HEK293 (cell line): ENCODE data around the gene FIP1L1.

ENCODE experiments used
- CTCF ChIA-PET: fragments of 350-600 bp; formaldehyde crosslinking; extraction: SDS; loops from one replicate; lab custom pipeline; 2021; ENCODE audit warnings: antibody characterized with exemption; lab: Yijun Ruan, JAX
- POLR2A ChIA-PET: fragments of 300-600 bp; formaldehyde crosslinking; extraction: SDS; loops from one replicate; lab custom pipeline; 2020; ENCODE audit warnings: antibody characterized with exemption, inconsistent platforms; lab: Yijun Ruan, JAX
- H3K27ac ChIP-seq: fragments of 200-500 bp; sonication (Bioruptor generic); 2 replicates; pipeline ENCODE4 v1.5.1; 2014; ENCODE audit warnings: low read depth, low read length, control low read depth, inconsistent platforms; ENCODE audit errors: extremely low read depth
- H3K36me3 ChIP-seq, 2 experiments: fragments of 200-500 bp in 1 of 2; sonication (Bioruptor generic) in 1 of 2; 1 replicate in 1 of 2; 2 replicates in 1 of 2; pipeline ENCODE4 v1.5.1; 2014 to 2017; ENCODE audit warnings: inconsistent platforms in 2 of 2, low read length in 2 of 2; ENCODE audit not compliant: control insufficient read depth in 2 of 2, insufficient read depth in 1 of 2
- H3K4me1 ChIP-seq: fragments of 200-500 bp; sonication (Bioruptor generic); 2 replicates; pipeline ENCODE4 v1.5.1; 2014; ENCODE audit warnings: mild to moderate bottlenecking, low read length, inconsistent platforms; ENCODE audit not compliant: control insufficient read depth, insufficient read depth
- H3K4me3 ChIP-seq: 2 replicates; pipeline ENCODE4 v1.5.1; 2011; ENCODE audit warnings: low read depth, mild to moderate bottlenecking, control low read depth, low read length, moderate library complexity
- H3K9me3 ChIP-seq: fragments of 200-500 bp; sonication (Bioruptor generic); 2 replicates; pipeline ENCODE4 v1.5.1; 2014; ENCODE audit warnings: low read depth, low read length, inconsistent platforms; ENCODE audit not compliant: control insufficient read depth, insufficient read depth
- GLI4 ChIP-seq: fragments of 450-650 bp; formaldehyde crosslinking; IDR thresholded peaks from 2 replicates; pipeline ENCODE4 v1.5.1; 2016; ENCODE audit warnings: missing biosample characterization, missing genetic modification characterization
- IKZF3 ChIP-seq: fragments of 450-650 bp; IDR thresholded peaks from 2 replicates; pipeline ENCODE4 v1.5.0; 2018; ENCODE audit warnings: missing biosample characterization, mild to moderate bottlenecking, missing genetic modification characterization, moderate library complexity
- KLF17 ChIP-seq: fragments of 450-650 bp; formaldehyde crosslinking; IDR thresholded peaks from 2 replicates; pipeline ENCODE4 v1.5.1; 2016; ENCODE audit warnings: missing biosample characterization, missing genetic modification characterization
- KLF7 ChIP-seq: fragments of 450-650 bp; formaldehyde crosslinking; IDR thresholded peaks from 2 replicates; pipeline ENCODE4 v1.5.1; 2016; ENCODE audit warnings: missing biosample characterization, missing genetic modification characterization, borderline replicate concordance
- REPIN1 ChIP-seq: fragments of 450-650 bp; formaldehyde crosslinking; IDR thresholded peaks from 2 replicates; pipeline ENCODE4 v1.5.1; 2017; ENCODE audit warnings: missing biosample characterization, missing genetic modification characterization, low read depth
- SALL2 ChIP-seq: fragments of 450-650 bp; formaldehyde crosslinking; IDR thresholded peaks from 2 replicates; pipeline ENCODE4 v1.5.0; 2017; ENCODE audit warnings: missing biosample characterization, mild to moderate bottlenecking, missing genetic modification characterization, borderline replicate concordance
- ZBTB11 ChIP-seq: fragments of 450-650 bp; formaldehyde crosslinking; conservative IDR thresholded peaks from 2 replicates; pipeline ENCODE4 v1.5.1; 2016; ENCODE audit warnings: low read depth, missing biosample characterization, missing genetic modification characterization
- ZIC2 ChIP-seq: fragments of 450-650 bp; formaldehyde crosslinking; IDR thresholded peaks from 2 replicates; pipeline ENCODE4 v1.5.1; 2016; ENCODE audit warnings: missing biosample characterization, missing genetic modification characterization
- ZNF157 ChIP-seq: fragments of 450-650 bp; formaldehyde crosslinking; IDR thresholded peaks from 2 replicates; pipeline ENCODE4 v1.5.1; 2016; ENCODE audit warnings: missing biosample characterization, missing genetic modification characterization
- ZNF175 ChIP-seq: fragments of 450-650 bp; formaldehyde crosslinking; IDR thresholded peaks from 2 replicates; pipeline ENCODE4 v1.5.1; 2016; ENCODE audit warnings: missing biosample characterization, missing genetic modification characterization
- ZNF223 ChIP-seq: fragments of 450-650 bp; formaldehyde crosslinking; IDR thresholded peaks from 2 replicates; pipeline ENCODE4 v1.5.1; 2016; ENCODE audit warnings: missing biosample characterization, missing genetic modification characterization
- ZNF280C ChIP-seq: fragments of 450-650 bp; formaldehyde crosslinking; IDR thresholded peaks from 2 replicates; pipeline ENCODE4 v1.5.1; 2016; ENCODE audit warnings: missing biosample characterization, missing genetic modification characterization
- ZNF311 ChIP-seq: fragments of 450-650 bp; formaldehyde crosslinking; IDR thresholded peaks from 2 replicates; pipeline ENCODE4 v1.5.1; 2017; ENCODE audit warnings: missing biosample characterization, missing genetic modification characterization, borderline replicate concordance
- ZNF341 ChIP-seq: fragments of 450-650 bp; formaldehyde crosslinking; IDR thresholded peaks from 2 replicates; pipeline ENCODE4; 2016; ENCODE audit warnings: low read depth, missing biosample characterization, missing genetic modification characterization
- ZNF37A ChIP-seq: fragments of 450-650 bp; IDR thresholded peaks from 2 replicates; pipeline ENCODE4 v1.5.1; 2018; ENCODE audit warnings: missing biosample characterization, missing genetic modification characterization
- ZNF404 ChIP-seq: fragments of 450-650 bp; formaldehyde crosslinking; IDR thresholded peaks from 2 replicates; pipeline ENCODE4 v1.5.1; 2017; ENCODE audit warnings: missing biosample characterization, missing genetic modification characterization
- ZNF48 ChIP-seq: fragments of 450-650 bp; formaldehyde crosslinking; IDR thresholded peaks from 2 replicates; pipeline ENCODE4 v1.5.1; 2016; ENCODE audit warnings: missing biosample characterization, missing genetic modification characterization
- ZNF501 ChIP-seq: fragments of 450-650 bp; formaldehyde crosslinking; IDR thresholded peaks from 2 replicates; pipeline ENCODE4 v1.5.1; 2016; ENCODE audit warnings: missing biosample characterization, missing genetic modification characterization
- ZNF510 ChIP-seq: fragments of 450-650 bp; formaldehyde crosslinking; IDR thresholded peaks from 2 replicates; pipeline ENCODE4 v1.5.1; 2018; ENCODE audit warnings: mild to moderate bottlenecking, missing genetic modification characterization, missing biosample characterization; ENCODE audit not compliant: insufficient replicate concordance
- ZNF623 ChIP-seq: fragments of 450-650 bp; formaldehyde crosslinking; IDR thresholded peaks from 2 replicates; pipeline ENCODE4 v1.5.1; 2016; ENCODE audit warnings: missing biosample characterization, missing genetic modification characterization
- ZNF704 ChIP-seq: fragments of 450-650 bp; formaldehyde crosslinking; IDR thresholded peaks from 2 replicates; pipeline ENCODE4 v1.5.1; 2016; ENCODE audit warnings: missing biosample characterization, missing genetic modification characterization
- ZNF843 ChIP-seq: fragments of 450-650 bp; formaldehyde crosslinking; IDR thresholded peaks from 2 replicates; pipeline ENCODE4 v1.5.1; 2016; ENCODE audit warnings: missing biosample characterization, missing genetic modification characterization
- ZSCAN30 ChIP-seq: fragments of 450-650 bp; IDR thresholded peaks from 2 replicates; pipeline ENCODE4 v1.5.1; 2018; ENCODE audit warnings: missing biosample characterization, mild to moderate bottlenecking, missing genetic modification characterization, moderate library complexity

Gene FIP1L1

GRCh38 chr4:53371843-53372521, 5.5 kb upstream of the FIP1L1 start:
- ChIA-PET POLR2A (no interaction called here), CTCF (no interaction called here)
- no peaks in the 10 kb centered on the region for H3K9me3 ChIP-seq
- no peaks in the 10 kb centered on the region for H3K4me1 ChIP-seq
- no peak overlapping the region for H3K27ac ChIP-seq
- H3K4me3 ChIP-seq, result no peak overlapping the region
- no peaks in the 10 kb centered on the region for H3K36me3 ChIP-seq
- TF ChIP-seq ZBTB11 (tag by site-specific recombination) (no peak), ZNF341 (tag by site-specific recombination) (no peak), ZNF223 (tag by site-specific recombination) (no peak), ZNF157 (tag by site-specific recombination) (no peak), ZNF280C (tag by site-specific recombination) (no peak), ZSCAN30 (no peak)

- TF ChIP-seq ZNF510 (tag by site-specific recombination) (no peak), ZNF501 (tag by site-specific recombination) (no peak), ZIC2 (tag by site-specific recombination) (no peak), ZNF311 (tag by site-specific recombination) (no peak), ZNF37A (tag by site-specific recombination) (no peak), IKZF3 (tag by site-specific recombination) (no peak), ZNF843 (tag by site-specific recombination) (no peak), ZNF623 (tag by site-specific recombination) (peak; percentile 87)
- TF ChIP-seq, all 188 proteins: peak for 1
- ChIA-PET CTCF (no interaction called here), POLR2A (no interaction called here)
- Histone ChIP-seq H3K4me1 (no peaks in the 10 kb centered on the region), H3K4me3 (no peak overlapping the region), H3K27ac (no peak overlapping the region), H3K36me3 (peaks cover 0 to 3% of the 10 kb centered on the region in 2 experiments; a peak in 1 of 3 replicates), H3K9me3 (no peaks in the 10 kb centered on the region)
Observed at GRCh38 chr4:53374777-53375258, 2.6 kb upstream of the FIP1L1 start.

- H3K4me3 ChIP-seq, result peak overlapping the region; percentile 17; the same call in 1 of the 2 replicates
- H3K9me3 ChIP-seq, result no peaks in the 10 kb centered on the region
- H3K27ac ChIP-seq, result no peak overlapping the region
- ChIA-PET POLR2A (no interaction called here), CTCF (interaction anchor here (0.6 kb wide), 1 partner anchor 858 kb away, joined by 5 read pairs; no protein-coding TSS in a partner anchor)
- H3K4me1 ChIP-seq, result no peaks in the 10 kb centered on the region
- H3K36me3 ChIP-seq, result peaks cover 0 to 16% of the 10 kb centered on the region in 2 experiments; a peak in 2 of 3 replicates
- no peak for TF ChIP-seq KLF7 (tag by site-specific recombination)
- no peak for TF ChIP-seq ZNF404
- TF ChIP-seq ZNF48, result no peak
- no peak for TF ChIP-seq ZNF704 (tag by site-specific recombination)
- no peak for TF ChIP-seq SALL2 (tag by site-specific recombination)
- no peak for TF ChIP-seq ZNF341 (tag by site-specific recombination)
- no peak for TF ChIP-seq REPIN1 (tag by site-specific recombination)
- TF ChIP-seq KLF17 (tag by site-specific recombination), result no peak
- TF ChIP-seq ZNF175 (tag by site-specific recombination), result no peak
- TF ChIP-seq GLI4 (tag by site-specific recombination), result no peak
Observed at GRCh38 chr4:53376900-53377299, 541 bp upstream of the FIP1L1 start.
